Aorta (tissue), 5 donors: Measurements from ENCODE around the gene NAMPT. TPM values are rescaled to one million over a fixed set of nuclear protein-coding genes. Genes with fewer than 3 reads are reported as not detected.
"Not testable (repeated sequence)": the region's sequence is repeated elsewhere in the genome, so short reads cannot be mapped to it uniquely, and the experiment has no call there.

Experiments
- ATAC-seq: fragments of 200-7000 bp; cut with Tn5 transposase; one replicate; pipeline ENCODE4 v1.9.1; 2022; ENCODE audit warnings: moderate library complexity; ENCODE audit not compliant: low FRiP score
- DNase-seq, 2 donors: peaks; one replicate each; pipeline ENCODE4 v3.0.0-alpha.2; 2020
- H3K27ac ChIP-seq, 2 donors: one replicate each; pipeline ENCODE4 v1.5.1; 2013; ENCODE audit warnings: low read length in 2 of 2, mild to moderate bottlenecking in 2 of 2, moderate library complexity in 2 of 2, control low read depth in 1 of 2, inconsistent platforms in 1 of 2, low read depth in 1 of 2
- H3K27me3 ChIP-seq, 2 donors: one replicate each; pipeline ENCODE4 v1.6.1; 2013; ENCODE audit warnings: control low read depth in 1 of 2, low read length in 1 of 2, mild to moderate bottlenecking in 1 of 2, moderate library complexity in 1 of 2; ENCODE audit not compliant: insufficient read depth in 2 of 2, control insufficient read depth in 1 of 2
- H3K36me3 ChIP-seq, 2 donors: one replicate each; pipeline ENCODE4 v1.6.1; 2013; ENCODE audit warnings: control low read depth in 1 of 2, low read length in 1 of 2, mild to moderate bottlenecking in 1 of 2; ENCODE audit not compliant: insufficient read depth in 2 of 2, control insufficient read depth in 1 of 2
- H3K4me1 ChIP-seq, 2 donors: one replicate each; pipeline ENCODE4 v1.6.1; 2013; ENCODE audit warnings: low read length in 2 of 2, control low read depth in 1 of 2, mild to moderate bottlenecking in 1 of 2, moderate library complexity in 1 of 2; ENCODE audit not compliant: insufficient read depth in 2 of 2, control insufficient read depth in 1 of 2
- H3K4me3 ChIP-seq, 2 donors: one replicate each; pipeline ENCODE4 v1.5.1; 2013; ENCODE audit warnings: low read length in 2 of 2, control low read depth in 1 of 2, mild to moderate bottlenecking in 1 of 2
- H3K9me3 ChIP-seq: one replicate; pipeline ENCODE4 v1.6.1; 2013; ENCODE audit warnings: mild to moderate bottlenecking, low read length; ENCODE audit not compliant: control insufficient read depth
- WGBS, 2 donors: extraction: QIAGEN DNeasy Blood & Tissue Kit; methylation state at CpG; one replicate each; pipeline ENCODE4 v1.1.7; 2013; 5-methylcytosine and 5-hydroxymethylcytosine counted together
- intact Hi-C, 2 donors: fragments of 100-400 bp; cut with DNase I; formaldehyde crosslinking; loops; one replicate each; pipeline versions ENCODE4 v1.14.2 to v1.15.0; 2022
- polyA plus RNA-seq, 2 donors: library from polyadenylated mRNA; stranded (reverse); fragments of 200-250 nt; gene quantifications; one replicate each; pipeline ENCODE4 v1.2.3, GENCODE V29; 2013
- total RNA-seq, 2 donors: library from RNA; stranded (reverse); fragmentation: NEBNext Ultra II Directional; extraction: Animal tissue kit (Norgen Biotek cat#: 25700); gene quantifications; one replicate each; pipeline ENCODE4 v1.2.1, GENCODE V29; 2021
- donor health status: healthy with polysubstance abuse.
- donor health status: Bipolar disorder and iron deficiency.
- donor health status: DM: no; HTN: no; CAD: no.
- donor health status: DM: no; HTN: no; CAD: no.
- donor health status: DM: yes; HTN: yes; CAD: no.

NAMPT gene
- total and polyA plus RNA-seq, 4 donors: 36.2 to 534 (median 142) TPM

DNA sequence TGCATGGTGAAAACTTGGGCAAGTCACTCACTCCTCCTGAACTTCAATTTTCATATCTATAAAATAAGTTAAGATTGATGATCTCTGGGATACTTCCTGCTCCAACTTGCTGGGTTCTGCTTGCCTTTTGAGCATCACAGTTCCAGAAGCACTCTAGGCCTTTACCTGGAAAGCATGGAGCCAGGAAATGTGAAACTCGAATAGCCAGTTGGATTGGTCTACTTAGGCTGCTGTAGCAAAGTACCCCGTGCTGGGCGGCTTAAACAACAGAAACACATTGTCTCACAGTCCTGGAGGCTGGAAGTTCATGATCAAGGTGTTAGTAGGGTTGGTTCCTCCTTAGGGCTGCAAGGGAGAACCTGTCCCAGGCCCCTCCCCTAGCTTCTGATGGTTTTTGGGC lies 64.5 kb downstream of the NAMPT start:
- H3K27me3 ChIP-seq: no peaks in the 10 kb centered on the region
- no peak overlapping the region for H3K27ac ChIP-seq
- H3K4me3 ChIP-seq: no peak overlapping the region
- ATAC-seq (no peak), DNase-seq (no peak)
- no peaks in the 10 kb centered on the region for H3K4me1 ChIP-seq
- H3K36me3 ChIP-seq: no peaks in the 10 kb centered on the region
- no peaks in the 10 kb centered on the region for H3K9me3 ChIP-seq
- intact Hi-C loops: no loop called here
- WGBS, 2 donors: 89 to 94% methylated on average over 3 of the region's 3 CpGs

DNA sequence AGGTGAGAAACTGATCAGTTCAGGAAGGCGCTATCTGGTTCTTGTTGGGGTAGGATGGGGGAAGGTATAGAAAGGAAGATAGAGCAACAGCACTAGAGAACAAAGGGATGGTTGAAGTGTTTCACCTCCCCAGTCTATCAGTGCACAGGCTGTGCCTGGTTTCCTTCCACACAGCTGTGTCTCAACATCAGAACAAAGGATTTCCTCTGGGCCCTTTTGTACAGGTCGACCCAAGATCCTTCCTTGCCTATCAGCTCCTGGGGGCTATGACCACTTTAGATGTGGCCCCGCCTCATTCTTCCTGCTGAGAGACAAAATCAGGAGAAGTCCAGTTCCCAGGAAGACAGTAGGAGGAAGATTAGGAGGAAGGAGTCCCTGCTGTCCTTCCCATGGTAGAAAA lies 65.6 kb downstream of the NAMPT start:
- Histone ChIP-seq H3K27me3 (no peaks in the 10 kb centered on the region), H3K4me1 (no peaks in the 10 kb centered on the region), H3K27ac (no peak overlapping the region), H3K36me3 (no peaks in the 10 kb centered on the region), H3K9me3 (no peaks in the 10 kb centered on the region), H3K4me3 (no peak overlapping the region)
- ATAC-seq (no peak), DNase-seq (no peak)
- intact Hi-C loops: loop anchor here in 1 of 2 donors (10.0 kb wide), 1 partner anchor 66 kb away; the partner anchor contains the start of gene NAMPT
- WGBS, 2 donors: 88 to 90% methylated on average over 3 of the region's 3 CpGs

DNA sequence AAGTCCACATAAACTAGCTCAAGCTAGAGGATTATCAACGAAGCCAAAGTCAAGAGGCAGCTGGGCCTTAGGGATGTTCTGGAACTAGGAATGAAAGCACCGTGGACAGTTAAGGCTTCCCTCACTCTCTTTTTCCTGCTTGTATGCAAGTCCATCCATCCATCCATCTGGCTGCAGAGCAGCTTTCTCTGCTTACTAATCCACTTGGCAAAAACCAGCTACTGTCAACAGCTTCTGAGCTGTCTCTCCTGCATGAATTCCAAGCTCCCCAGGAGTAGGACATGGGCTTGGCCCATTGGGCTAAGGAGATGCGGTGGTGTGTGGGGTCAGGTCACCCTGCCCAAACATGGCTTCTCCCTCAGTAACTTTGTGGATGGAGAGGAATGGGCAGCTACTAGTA lies 66.2 kb downstream of the NAMPT start:
- H3K4me3 ChIP-seq: no peak overlapping the region
- DNase-seq (no peak), ATAC-seq (no peak)
- no peaks in the 10 kb centered on the region for H3K9me3 ChIP-seq
- WGBS, 2 donors: 97% methylated on average over 3 of the region's 3 CpGs
- H3K36me3 ChIP-seq: no peaks in the 10 kb centered on the region
- intact Hi-C loops: loop anchor here in 1 of 2 donors (10.0 kb wide), 1 partner anchor 66 kb away; the partner anchor contains the start of gene NAMPT
- no peak overlapping the region for H3K27ac ChIP-seq
- no peaks in the 10 kb centered on the region for H3K27me3 ChIP-seq
- H3K4me1 ChIP-seq: no peaks in the 10 kb centered on the region

DNA sequence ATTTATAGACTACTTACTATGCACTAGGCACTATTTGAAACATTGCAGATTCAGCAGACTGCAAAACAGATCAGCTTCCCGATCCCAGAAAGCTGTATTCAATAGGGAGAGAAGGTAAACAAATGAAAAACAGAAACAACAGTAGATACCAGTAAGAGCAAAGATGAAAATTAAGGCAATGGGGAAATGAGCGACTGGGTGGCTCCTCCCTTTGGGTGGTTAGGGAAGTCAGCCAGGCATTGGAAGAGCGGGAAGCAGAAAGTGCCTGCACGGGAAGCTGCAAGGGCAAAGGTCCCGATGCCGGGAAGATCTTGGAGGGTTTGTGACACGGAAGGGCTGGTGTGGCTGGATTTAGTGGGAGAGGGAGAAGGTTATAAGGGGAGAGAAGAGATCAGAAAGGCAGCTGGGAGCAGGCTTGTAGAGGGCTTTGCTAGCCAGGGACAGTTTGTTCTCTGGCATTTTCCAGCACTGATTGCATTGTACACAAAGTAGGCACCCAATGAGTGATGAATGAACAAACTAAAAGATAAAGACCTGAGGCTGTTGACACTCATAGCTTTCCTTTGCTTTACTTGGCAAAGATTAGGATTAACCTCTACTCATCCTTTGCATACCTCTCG lies 67.8 kb downstream of the NAMPT start:
- Histone ChIP-seq H3K4me1 (no peaks in the 10 kb centered on the region), H3K36me3 (no peaks in the 10 kb centered on the region), H3K9me3 (no peaks in the 10 kb centered on the region), H3K4me3 (no peak overlapping the region), H3K27me3 (no peaks in the 10 kb centered on the region), H3K27ac (peak overlapping the region in 1 of 2 donors; percentile 3)
- intact Hi-C loops: loop anchor here in 1 of 2 donors (10.0 kb wide), 1 partner anchor 68 kb away; the partner anchor contains the start of gene NAMPT
- DNase-seq (peak; percentile 82 to 91), ATAC-seq (peak; percentile 89)
- WGBS, 2 donors: 33 to 38% methylated on average over 8 of the region's 8 CpGs

DNA sequence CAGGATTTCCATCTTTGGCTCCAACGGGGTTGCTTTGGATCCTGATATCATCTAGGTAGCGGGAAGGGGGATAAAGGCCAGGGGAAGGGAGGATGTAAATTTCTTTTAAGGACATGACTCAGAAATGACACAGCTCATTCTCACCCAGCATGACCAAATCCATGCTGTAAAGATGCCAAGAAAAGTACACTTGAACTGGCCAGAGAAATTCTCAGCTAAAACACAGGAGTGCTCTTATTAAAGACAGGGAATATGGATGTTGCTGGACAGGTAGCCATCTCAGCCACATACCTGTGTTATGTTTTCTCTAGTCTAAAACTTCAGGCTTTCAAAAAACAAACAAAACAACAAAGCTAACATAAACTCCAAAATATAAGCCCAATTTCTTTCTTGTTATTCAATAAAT lies 68.3 kb downstream of the NAMPT start:
- H3K27me3 ChIP-seq: no peaks in the 10 kb centered on the region
- intact Hi-C loops: loop anchor here in 1 of 2 donors (10.0 kb wide), 1 partner anchor 68 kb away; the partner anchor contains the start of gene NAMPT
- no peak overlapping the region for H3K4me3 ChIP-seq
- peak overlapping the region in 1 of 2 donors; percentile 3 for H3K27ac ChIP-seq
- ATAC-seq: peak; percentile 94
- no peaks in the 10 kb centered on the region for H3K36me3 ChIP-seq
- WGBS, 2 donors: 0 to 6% methylated on average over 2 of the region's 2 CpGs
- DNase-seq: peak in 1 of 2 donors; percentile 51
- H3K4me1 ChIP-seq: no peaks in the 10 kb centered on the region
- no peaks in the 10 kb centered on the region for H3K9me3 ChIP-seq

DNA sequence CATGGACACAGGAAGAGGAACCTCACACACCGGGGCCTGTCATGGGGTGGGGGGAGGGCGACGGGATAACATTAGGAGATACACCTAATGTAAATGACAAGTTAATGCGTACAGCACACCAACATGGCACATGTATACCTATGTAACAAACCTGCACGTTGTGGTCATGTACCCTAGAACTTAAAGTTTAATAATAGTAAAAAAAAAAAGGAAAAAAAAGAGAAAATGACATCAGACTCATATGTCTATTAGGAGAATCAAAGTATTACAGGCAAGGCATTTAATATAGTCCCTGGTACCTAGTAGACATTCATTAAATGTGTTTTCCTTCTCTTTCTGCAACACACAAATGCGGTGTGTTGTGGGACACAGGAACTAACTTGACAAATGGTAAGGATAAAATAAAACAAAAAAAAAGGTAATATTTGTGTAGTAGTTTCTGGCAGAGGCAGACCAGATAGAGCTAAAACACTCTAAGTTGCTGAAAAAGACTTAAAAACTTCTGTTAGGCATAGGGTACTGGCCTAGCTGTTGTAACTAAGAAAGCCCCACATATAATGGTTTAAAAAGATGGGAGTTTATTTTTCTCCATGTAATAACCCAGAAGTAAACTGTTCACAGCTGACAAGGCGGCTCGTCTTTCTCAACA lies 68.8 kb downstream of the NAMPT start:
- DNase-seq (no peak), ATAC-seq (no peak)
- Histone ChIP-seq H3K4me3 (no peak overlapping the region), H3K27ac (no peak overlapping the region), H3K9me3 (no peaks in the 10 kb centered on the region), H3K27me3 (no peaks in the 10 kb centered on the region), H3K36me3 (no peaks in the 10 kb centered on the region), H3K4me1 (no peaks in the 10 kb centered on the region)
- intact Hi-C loops: loop anchor here in 1 of 2 donors (10.0 kb wide), 1 partner anchor 69 kb away; the partner anchor contains the start of gene NAMPT
- WGBS, 2 donors: 73 to 80% methylated on average over 8 of the region's 8 CpGs

DNA sequence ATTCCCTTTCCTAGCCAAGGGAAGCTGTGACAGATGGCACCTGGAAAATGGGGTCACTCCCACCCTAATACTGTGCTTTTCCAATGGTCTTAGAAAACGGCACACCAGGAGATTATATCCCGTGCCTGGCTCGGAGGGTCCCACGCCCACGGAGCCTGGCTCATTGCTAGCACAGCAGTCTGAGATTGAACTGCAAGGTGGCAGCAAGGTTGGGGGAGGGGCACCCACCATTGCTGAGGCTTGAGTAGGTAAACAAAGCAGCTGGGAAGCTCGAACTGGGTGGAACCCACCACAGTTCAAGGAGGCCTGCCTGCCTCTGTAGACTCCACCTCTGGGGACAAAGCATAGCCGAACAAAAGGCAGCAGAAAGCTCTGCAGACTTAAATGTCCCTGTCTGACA lies 75.8 kb downstream of the NAMPT start:
- H3K4me3 ChIP-seq, H3K36me3 ChIP-seq, H3K27me3 ChIP-seq, DNase-seq, intact Hi-C loops, H3K9me3 ChIP-seq, H3K4me1 ChIP-seq, ATAC-seq, H3K27ac ChIP-seq: not testable (repeated sequence)
- WGBS, 2 donors: 86 to 89% methylated on average over 7 of the region's 7 CpGs

DNA sequence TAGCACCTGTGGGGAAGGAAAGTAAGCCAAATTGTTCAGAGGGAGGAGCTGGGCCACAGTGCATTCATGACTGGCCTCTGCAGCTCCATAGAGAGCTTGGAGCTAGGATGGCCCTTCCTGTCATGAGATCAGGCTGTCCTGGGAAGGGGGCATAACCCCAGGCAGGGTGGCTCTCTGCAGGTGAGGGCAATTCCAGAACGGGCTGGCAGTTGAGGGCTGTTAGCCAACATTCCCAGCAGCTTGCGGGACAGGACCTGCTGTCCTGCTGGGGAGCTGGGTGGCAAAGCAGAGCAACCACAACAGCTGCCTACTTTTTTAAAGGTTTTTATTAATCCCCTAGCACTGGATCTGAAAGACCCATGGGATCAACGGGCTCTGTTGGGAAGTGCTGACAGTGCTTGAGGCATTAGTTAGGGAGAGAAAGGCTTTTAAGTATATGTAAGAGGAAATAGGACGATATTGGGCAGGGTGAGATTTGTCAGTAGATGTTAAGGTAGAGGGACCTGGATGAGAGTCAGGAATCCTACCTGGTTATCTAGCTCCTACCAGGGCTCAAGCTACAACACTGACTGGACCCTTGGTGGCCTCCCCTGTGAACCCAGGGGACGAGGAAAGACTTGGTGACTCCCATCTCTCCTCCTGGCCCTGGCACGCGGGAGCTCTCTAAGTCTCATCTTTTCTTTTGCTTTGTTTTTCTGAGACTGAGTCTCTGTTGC lies 77.8 kb downstream of the NAMPT start:
- DNase-seq (no peak), ATAC-seq (no peak)
- H3K27me3 ChIP-seq: no peaks in the 10 kb centered on the region
- no peaks in the 10 kb centered on the region for H3K36me3 ChIP-seq
- 78 to 81% methylated on average over 7 of the region's 7 CpGs for WGBS, 2 donors
- no peak overlapping the region for H3K4me3 ChIP-seq
- no peak overlapping the region for H3K27ac ChIP-seq
- no peaks in the 10 kb centered on the region for H3K4me1 ChIP-seq
- H3K9me3 ChIP-seq: peaks cover 2% of the 10 kb centered on the region
- intact Hi-C loops: no loop called here
